ENCODE measurements around the gene TMEM164.

TMEM164 gene

GRCh38 chrX:110170029-110170428 is 167.1 kb downstream of the TMEM164 start:
- DNase-seq (ENCODE audit: low read depth) = no peak

DNA sequence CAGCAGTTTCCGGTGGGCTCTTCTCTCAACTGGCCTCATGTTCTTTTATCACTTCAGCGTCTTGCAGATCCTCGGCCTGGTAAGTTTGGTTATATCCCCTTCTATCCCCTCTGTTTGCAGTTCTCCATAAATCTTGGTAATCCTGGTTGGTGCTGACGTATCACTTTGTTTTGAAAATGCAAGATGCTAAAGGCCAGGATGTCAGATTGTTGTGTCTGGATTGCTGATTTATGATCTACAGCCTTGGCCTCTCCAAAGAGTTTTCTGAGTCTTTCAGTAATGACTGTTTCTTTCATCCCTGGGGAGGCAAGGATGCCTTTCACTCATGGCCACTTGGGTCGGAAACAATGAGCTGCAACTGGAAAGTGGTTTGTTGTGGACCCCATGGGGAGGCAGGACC is 168.5 kb downstream of the TMEM164 start:
- DNase-seq (ENCODE audit: low read depth) = no peak

- no peak for DNase-seq (ENCODE audit: low read depth)
These were observed 169.3 kb downstream of the TMEM164 start for GRCh38 chrX:110172215-110172614.

DNA sequence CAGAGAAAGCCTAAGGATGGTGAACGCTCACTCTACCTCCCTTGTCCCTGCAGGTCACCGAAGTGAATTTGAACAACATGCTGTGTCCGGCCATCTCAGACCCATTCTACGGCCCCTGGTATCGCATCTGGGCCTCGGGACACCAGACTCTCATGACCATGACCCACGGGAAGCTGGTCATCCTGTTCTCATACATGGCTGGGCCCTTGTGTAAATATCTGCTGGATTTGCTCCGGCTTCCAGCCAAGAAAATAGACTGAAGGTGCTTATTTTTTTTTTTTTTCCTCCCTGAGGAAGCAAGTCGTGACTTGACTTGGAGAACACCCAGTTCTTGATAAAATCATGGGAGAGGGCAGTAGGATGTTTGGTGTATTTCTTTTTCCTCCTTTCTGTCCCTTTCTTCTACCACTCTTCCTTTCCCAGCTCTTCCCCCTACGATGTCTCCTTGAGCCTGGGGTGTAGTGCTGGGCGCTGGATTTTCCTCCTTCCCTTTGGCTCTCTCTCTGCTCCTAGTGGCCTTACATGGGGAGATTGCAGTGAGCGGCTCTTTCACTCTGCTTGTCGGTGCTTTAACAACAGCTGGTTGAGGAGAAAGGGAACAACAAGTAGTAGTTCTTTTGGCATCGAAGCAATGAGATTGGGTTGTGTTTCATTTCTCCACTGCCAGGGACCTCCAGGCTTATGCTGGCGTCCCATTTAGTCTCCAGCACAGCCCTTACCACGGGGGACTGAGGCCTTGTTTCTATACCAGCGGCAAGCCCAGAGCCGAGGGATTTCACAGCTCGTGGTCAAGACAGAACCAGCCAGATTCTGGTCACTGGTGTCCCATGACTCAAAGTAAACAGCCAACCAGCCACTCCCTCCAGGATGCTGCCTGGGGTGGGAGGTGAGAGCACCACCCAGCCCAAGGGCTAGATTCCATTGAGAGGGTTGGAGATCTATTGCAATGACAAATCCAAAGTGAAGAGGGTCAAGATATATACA is 170.6 kb downstream of the TMEM164 start:
- peak; percentile 26 for DNase-seq (ENCODE audit: low read depth)

- DNase-seq (ENCODE audit: low read depth) = no peak
These were observed 172.2 kb downstream of the TMEM164 start for GRCh38 chrX:110175146-110175545.

GRCh38 chrX:110175696-110176095 is 172.8 kb downstream of the TMEM164 start:
- DNase-seq (ENCODE audit: low read depth) = no peak

GRCh38 chrX:110178179-110178865 is 175.4 kb downstream of the TMEM164 start:
- no peak for DNase-seq (ENCODE audit: low read depth)

DNA sequence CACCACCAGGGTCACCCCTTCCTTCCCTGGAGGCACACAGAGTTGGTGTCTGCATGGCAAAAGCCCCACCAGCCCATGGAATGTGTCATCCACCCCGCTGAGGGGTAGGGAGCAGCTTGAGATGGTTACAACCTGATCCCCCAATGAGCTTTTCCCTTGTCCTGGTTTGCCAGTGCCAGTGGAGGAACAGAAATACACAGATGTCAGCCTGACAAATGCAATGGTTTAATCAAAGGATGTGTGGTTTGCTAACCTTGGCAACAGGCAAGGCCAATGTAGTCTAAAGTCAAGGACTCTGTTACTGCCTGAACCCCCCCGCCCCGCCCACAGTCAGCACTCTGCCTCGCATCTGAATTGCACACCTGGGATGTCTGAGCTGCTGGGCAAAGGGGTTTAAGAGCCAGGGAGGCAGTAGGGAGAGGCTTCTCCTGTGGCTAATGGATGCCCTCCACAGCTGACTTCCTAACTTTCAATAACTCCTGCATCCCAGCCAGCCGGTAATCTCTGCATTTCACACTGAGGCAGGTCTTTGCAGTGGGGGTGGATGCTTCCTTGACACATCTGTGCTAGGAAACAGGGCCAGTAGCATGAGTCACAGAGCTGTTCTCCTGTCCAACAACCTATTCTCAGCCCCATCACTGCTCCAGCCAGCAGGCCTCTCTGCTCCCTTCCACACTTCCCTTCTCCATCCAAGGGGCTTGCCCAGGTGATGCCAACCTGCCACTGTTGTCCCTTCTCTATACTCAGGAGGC is 177.4 kb downstream of the TMEM164 start:
- DNase-seq (ENCODE audit: low read depth) = no peak

GRCh38 chrX:110180928-110181310 is 178.0 kb downstream of the TMEM164 start:
- DNase-seq (ENCODE audit: low read depth) = no peak

GRCh38 chrX:110181459-110182137 is 178.7 kb downstream of the TMEM164 start:
- DNase-seq (ENCODE audit: low read depth) = no peak

GRCh38 chrX:110182362-110182761 is 179.4 kb downstream of the TMEM164 start:
- DNase-seq (ENCODE audit: low read depth) = no peak

DNA sequence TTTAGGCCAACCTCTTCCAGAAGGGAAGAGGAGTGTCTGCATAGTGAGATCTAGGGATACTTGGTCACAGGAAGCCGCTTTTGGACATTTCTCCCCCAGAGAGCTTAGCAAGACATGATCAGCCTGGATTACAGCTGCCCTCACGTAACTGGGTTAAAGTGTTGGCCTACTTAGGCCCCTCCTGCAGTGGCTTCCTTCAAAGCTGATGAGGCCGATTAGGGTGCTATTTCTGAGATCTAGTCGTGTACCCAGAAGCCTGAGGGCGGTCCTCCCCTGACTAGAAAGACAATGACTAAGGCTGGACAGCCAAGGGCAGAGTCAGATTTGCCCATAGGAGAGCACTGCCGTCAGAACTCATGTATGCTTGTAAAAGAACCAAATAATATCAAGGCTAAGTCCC is 180.0 kb downstream of the TMEM164 start:
- DNase-seq (ENCODE audit: low read depth) = no peak

DNA sequence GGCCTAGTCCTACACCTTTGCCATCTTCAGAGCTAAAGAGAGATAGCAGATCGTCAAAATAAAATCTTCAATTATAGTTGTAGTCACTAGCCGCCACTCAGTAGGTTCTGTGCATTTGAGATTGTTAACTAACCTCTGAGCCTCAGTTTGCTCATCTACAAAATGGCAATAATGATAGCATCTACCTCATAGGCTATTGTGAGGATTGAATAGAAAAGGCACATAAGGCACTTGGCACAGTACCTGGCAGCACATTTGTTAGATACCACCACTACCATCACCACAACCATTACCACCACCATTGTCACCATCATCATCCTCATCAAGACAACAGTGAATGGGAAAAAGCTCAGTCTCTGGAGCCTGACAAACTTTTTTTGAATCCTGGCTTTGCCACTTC is 180.4 kb downstream of the TMEM164 start:
- no peak for DNase-seq (ENCODE audit: low read depth)

- no peak for DNase-seq (ENCODE audit: low read depth)
These were observed 186.0 kb downstream of the TMEM164 start for GRCh38 chrX:110188701-110189558.

GRCh38 chrX:110192516-110192915 is 189.6 kb downstream of the TMEM164 start:
- no peak for DNase-seq (ENCODE audit: low read depth)

DNA sequence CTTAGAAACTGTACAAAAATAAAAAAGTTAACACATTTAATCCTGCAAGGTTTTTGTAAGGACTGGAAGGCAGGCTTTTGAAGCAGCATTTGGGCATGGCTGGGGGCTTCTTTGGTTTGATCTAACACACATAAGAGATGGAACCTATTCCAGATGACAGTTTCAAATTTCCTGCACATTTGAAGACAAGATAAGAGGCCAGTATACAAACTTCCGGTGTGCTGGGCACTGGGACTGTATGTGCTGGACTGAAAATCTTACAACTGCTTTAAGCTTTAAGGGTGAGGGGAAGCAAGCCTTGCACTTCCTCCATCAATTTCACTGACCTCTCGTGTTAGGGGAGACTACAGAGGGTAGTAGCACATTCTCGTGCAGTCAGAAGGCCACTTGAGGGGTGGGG is 192.1 kb downstream of the TMEM164 start:
- no peak for DNase-seq (ENCODE audit: low read depth)

DNA sequence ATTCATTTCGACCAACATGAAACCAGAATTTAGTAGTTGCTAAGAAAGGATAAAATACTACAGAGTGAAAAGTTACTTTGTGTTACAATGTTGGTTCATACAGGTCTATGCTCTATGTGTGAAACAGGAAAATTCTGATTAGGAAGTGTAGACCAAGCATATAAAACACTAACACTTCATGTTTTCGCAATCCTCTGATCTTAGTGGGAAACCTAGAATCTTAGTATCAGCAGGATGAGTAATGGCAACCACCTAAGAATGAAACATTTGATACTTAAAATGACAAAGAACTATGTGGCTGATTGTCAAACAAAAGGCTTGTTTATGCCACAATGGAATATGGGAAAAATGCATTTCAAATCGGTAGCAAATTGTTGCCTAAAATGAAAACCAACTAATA is 198.9 kb downstream of the TMEM164 start:
- DNase-seq (ENCODE audit: low read depth) = no peak

DNA sequence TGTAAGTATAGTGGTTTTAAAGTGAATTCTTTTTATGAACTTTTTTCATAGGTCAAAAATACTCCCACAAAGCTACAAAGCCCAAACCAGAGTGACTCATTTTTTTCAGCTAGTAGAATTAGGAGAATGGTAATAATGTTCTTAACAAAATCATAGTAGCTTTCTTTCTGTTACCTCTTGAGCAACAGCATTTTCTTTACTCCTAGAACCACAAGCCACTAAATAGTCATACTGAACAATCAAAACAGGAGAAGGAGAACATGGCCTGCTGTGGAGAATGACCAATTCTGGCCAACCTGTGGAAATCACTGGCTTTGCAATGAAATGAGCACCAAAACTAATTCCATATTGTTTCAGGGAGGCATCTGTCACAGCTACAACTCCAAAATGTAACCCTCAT is 202.1 kb downstream of the TMEM164 start:
- peak; percentile 63 for DNase-seq (ENCODE audit: low read depth)

DNA sequence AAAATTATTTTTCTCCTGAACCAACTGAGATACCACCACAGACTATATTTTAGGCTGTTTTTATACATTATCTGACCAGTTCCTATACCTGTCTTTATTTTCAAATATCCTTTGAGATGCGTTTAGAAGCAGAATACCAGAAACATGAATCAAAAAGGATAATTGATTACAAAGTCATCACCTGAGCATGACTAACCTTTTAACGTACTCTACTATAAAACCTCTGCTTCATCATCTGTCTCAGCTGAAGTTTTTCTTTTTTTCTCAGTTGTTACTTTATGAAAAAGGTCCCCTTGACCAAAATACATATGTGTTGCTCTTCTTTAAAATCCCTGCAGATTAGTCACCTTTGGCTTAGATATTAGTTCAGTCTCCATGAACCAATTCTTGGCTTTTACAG is 205.2 kb downstream of the TMEM164 start:
- no peak for DNase-seq (ENCODE audit: low read depth)

GRCh38 chrX:110210417-110211139 is 207.7 kb downstream of the TMEM164 start:
- no peak for DNase-seq (ENCODE audit: low read depth)
